ENCODE results near the gene CPD. TPM values are rescaled to one million over a fixed set of nuclear protein-coding genes. Genes with fewer than 3 reads are reported as not detected.

CPD gene
- polyA plus RNA-seq, 1 donor (not counting 4 experiments of a cell fraction or from before 2014, with no cell fraction given), result 30.5 TPM

DNA sequence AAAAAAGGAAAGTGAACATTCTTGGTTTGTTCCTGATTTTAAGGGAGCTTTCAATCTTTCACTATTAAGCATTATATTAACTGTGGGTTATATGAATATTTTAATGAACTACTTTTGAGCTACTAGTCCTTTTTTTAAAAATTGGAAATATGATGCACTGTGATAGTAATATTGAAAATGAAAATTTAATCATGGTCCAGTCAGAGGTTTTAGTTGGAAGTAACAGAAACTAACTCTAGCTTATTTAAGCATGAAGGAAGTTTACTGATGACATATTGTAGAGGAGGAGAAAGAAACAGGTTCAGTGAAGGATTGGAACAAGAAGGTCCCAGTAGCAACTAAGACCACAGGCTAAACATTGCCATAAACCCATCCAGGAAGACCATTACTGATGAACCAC lies 24.0 kb upstream of the CPD start:
- Histone ChIP-seq H4K20me1 (ENCODE audit: control insufficient read depth, extremely low read depth, insufficient read depth, low read length) (no peaks in the 10 kb centered on the region), H3K9ac (ENCODE audit: control insufficient read depth, extremely low read depth, insufficient read depth, low read length) (no peak overlapping the region), H3K79me2 (ENCODE audit: control insufficient read depth, insufficient read depth, low read length) (no peaks in the 10 kb centered on the region), H3K9me3 (ENCODE audit: control insufficient read depth, low read depth, low read length) (no peaks in the 10 kb centered on the region), H3K4me3 (ENCODE audit: control insufficient read depth in 2 of 3, extremely low read depth in 1 of 3, insufficient read depth in 2 of 3, low read depth in 1 of 3, low read length in 3 of 3) (no peak overlapping the region), H2AFZ (ENCODE audit: control insufficient read depth, low read length) (no peak overlapping the region), H3K36me3 (ENCODE audit: control insufficient read depth in 2 of 2, extremely low read depth in 1 of 2, insufficient read depth in 2 of 2, low read length in 2 of 2) (no peaks in the 10 kb centered on the region), H3K9me1 (ENCODE audit: control insufficient read depth, extremely low read depth, insufficient read depth, low read length) (no peaks in the 10 kb centered on the region), H3K27me3 (ENCODE audit: control insufficient read depth, extremely low read depth, insufficient read depth, low read length) (peaks cover 6% of the 10 kb centered on the region), H3K27ac (ENCODE audit: control insufficient read depth, insufficient read depth, low read length) (no peak overlapping the region), H3K4me1 (ENCODE audit: control insufficient read depth, extremely low read depth, insufficient read depth, low read length) (no peaks in the 10 kb centered on the region), H3K4me2 (ENCODE audit: control insufficient read depth, extremely low read depth, insufficient read depth, low read depth, low read length) (no peak overlapping the region)
- DNase-seq (ENCODE audit: low read depth, low spot score) (no peak), FAIRE-seq (no peak)
- TF ChIP-seq EZH2 (IDR thresholded peaks at IDR 0.05; ENCODE audit: low read length), result no peak
- TF ChIP-seq, protein P1, sequence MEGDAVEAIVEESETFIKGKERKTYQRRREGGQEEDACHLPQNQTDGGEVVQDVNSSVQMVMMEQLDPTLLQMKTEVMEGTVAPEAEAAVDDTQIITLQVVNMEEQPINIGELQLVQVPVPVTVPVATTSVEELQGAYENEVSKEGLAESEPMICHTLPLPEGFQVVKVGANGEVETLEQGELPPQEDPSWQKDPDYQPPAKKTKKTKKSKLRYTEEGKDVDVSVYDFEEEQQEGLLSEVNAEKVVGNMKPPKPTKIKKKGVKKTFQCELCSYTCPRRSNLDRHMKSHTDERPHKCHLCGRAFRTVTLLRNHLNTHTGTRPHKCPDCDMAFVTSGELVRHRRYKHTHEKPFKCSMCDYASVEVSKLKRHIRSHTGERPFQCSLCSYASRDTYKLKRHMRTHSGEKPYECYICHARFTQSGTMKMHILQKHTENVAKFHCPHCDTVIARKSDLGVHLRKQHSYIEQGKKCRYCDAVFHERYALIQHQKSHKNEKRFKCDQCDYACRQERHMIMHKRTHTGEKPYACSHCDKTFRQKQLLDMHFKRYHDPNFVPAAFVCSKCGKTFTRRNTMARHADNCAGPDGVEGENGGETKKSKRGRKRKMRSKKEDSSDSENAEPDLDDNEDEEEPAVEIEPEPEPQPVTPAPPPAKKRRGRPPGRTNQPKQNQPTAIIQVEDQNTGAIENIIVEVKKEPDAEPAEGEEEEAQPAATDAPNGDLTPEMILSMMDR (optimal IDR thresholded peaks at IDR 0.05 in 1 of 3, IDR thresholded peaks at IDR 0.05 in 1 of 3, conservative IDR thresholded peaks at IDR 0.05 in 1 of 3; ENCODE audit: extremely low read depth in 1 of 3, insufficient read depth in 2 of 3, low read length in 3 of 3), result no peak
- dilution Hi-C loops (cut with MboI; ENCODE audit: extremely low pct_ligation_motif_present, low sequenced_read_pairs), result no loop called here

DNA sequence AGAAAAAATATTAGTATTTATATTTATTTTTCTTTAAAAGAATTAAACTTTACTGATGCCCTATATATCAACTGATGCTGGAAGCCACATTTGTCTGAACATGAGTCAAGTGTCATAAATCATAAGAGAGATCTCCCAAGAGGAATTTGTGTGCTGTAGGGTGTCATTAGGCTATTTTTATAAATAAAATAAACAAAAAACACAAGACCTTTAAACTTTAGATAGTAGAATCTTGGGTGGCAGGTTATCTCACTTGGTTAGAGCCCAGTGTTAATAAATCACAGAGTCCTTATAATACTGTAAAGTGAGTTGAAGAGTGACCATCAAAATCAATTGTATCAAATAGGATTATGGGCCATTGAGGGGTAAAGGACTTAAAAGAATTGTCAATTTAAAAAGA lies 21.3 kb upstream of the CPD start:
- H3K4me3 ChIP-seq (ENCODE audit: control insufficient read depth in 2 of 3, extremely low read depth in 1 of 3, insufficient read depth in 2 of 3, low read depth in 1 of 3, low read length in 3 of 3), result no peak overlapping the region
- H3K27ac ChIP-seq (ENCODE audit: control insufficient read depth, insufficient read depth, low read length), result no peak overlapping the region
- dilution Hi-C loops (cut with MboI; ENCODE audit: extremely low pct_ligation_motif_present, low sequenced_read_pairs), result no loop called here

More for the DNA sequence above, 21.3 kb upstream of the CPD start:
- Histone ChIP-seq H3K9ac (ENCODE audit: control insufficient read depth, extremely low read depth, insufficient read depth, low read length) (no peak overlapping the region), H3K4me1 (ENCODE audit: control insufficient read depth, extremely low read depth, insufficient read depth, low read length) (no peaks in the 10 kb centered on the region), H3K4me2 (ENCODE audit: control insufficient read depth, extremely low read depth, insufficient read depth, low read depth, low read length) (no peak overlapping the region), H3K27me3 (ENCODE audit: control insufficient read depth, extremely low read depth, insufficient read depth, low read length) (peaks cover 6% of the 10 kb centered on the region), H3K79me2 (ENCODE audit: control insufficient read depth, insufficient read depth, low read length) (no peaks in the 10 kb centered on the region), H3K9me1 (ENCODE audit: control insufficient read depth, extremely low read depth, insufficient read depth, low read length) (no peaks in the 10 kb centered on the region), H3K9me3 (ENCODE audit: control insufficient read depth, low read depth, low read length) (peaks cover under 1% of the 10 kb centered on the region), H3K36me3 (ENCODE audit: control insufficient read depth in 2 of 2, extremely low read depth in 1 of 2, insufficient read depth in 2 of 2, low read length in 2 of 2) (no peaks in the 10 kb centered on the region), H2AFZ (ENCODE audit: control insufficient read depth, low read length) (no peak overlapping the region), H4K20me1 (ENCODE audit: control insufficient read depth, extremely low read depth, insufficient read depth, low read length) (no peaks in the 10 kb centered on the region)
- no peak for DNase-seq (ENCODE audit: low read depth, low spot score)
- no peak for FAIRE-seq
- no peak for TF ChIP-seq EZH2 (IDR thresholded peaks at IDR 0.05; ENCODE audit: low read length)
- TF ChIP-seq, protein P1 (optimal IDR thresholded peaks at IDR 0.05 in 1 of 3, IDR thresholded peaks at IDR 0.05 in 1 of 3, conservative IDR thresholded peaks at IDR 0.05 in 1 of 3; ENCODE audit: extremely low read depth in 1 of 3, insufficient read depth in 2 of 3, low read length in 3 of 3), result no peak

Data from keratinocyte (primary cell).